Activated CD4-positive, alpha-beta T cell treated with anti-CD3 and anti-CD28 coated beads, Interleukin-2, Interleukin-6, amounts not matched to agents 100 ng/mL and 50 ng/mL, durations not matched to agents 16 hours and 8 hours (primary cell): Measurements from ENCODE around the gene HBP1.
"Not testable (repeated sequence)": the region's sequence is repeated elsewhere in the genome, so short reads cannot be mapped to it uniquely, and the experiment has no call there.

Source experiments
- DNase-seq: peaks from one replicate; pipeline ENCODE4 v3.0.0-alpha.2; 2020

Gene HBP1

DNA sequence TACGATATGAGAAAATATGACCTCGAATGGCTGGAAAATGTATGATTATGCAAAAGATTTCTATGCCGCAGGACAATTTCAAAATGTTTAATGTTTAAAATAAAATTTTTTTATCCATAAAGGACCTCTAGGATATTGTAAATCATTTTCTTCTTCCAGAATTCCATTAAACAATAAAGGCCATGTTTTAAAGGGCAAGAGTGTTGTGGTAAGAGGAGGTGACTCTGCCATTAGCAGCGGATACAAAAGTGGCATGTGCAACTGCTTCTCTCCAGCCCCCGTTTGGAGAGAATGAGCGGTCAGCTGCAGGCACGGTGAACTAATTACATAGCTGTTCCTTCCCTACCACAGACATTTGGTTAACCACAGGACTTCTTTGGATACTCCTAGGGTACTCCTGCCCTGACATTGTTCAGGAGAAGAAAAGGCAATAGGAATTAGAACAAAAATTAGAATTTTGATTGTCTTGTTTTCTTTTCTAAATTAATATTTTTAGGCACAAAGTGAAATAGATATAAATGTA is 63.8 kb downstream of the HBP1 start:
- no peak for DNase-seq

GRCh38 chr7:107233174-107233573 is 64.4 kb downstream of the HBP1 start:
- DNase-seq, result no peak

- no peak for DNase-seq
These were observed 65.2 kb downstream of the HBP1 start for GRCh38 chr7:107233981-107234380.

GRCh38 chr7:107234436-107234835 is 65.6 kb downstream of the HBP1 start:
- no peak for DNase-seq

- no peak for DNase-seq
These were observed 68.1 kb downstream of the HBP1 start for GRCh38 chr7:107236862-107237261.

GRCh38 chr7:107237451-107237850 is 68.6 kb downstream of the HBP1 start:
- DNase-seq, result no peak

GRCh38 chr7:107242267-107242666 is 73.5 kb downstream of the HBP1 start:
- DNase-seq, result no peak

DNA sequence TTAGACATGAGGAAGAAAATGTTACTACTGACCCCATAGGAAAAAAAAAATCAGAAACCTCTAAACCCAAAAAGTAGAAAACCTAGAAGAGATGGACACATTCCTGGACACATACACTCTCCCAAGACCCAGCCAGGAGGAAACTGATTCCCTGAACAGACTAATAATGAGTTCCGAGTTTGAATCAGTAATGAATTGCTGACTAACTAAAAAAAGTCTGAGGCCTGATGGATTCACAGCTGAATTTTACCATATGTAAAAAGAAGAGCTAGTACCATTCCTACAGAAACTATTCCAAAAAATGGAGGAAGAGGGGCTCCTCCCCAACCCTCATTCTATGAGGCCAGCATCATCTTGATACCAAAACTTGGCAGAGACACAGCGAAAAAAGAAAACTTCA is 75.8 kb downstream of the HBP1 start:
- DNase-seq, result no peak

GRCh38 chr7:107246836-107247235 is 78.0 kb downstream of the HBP1 start:
- not testable (repeated sequence) for DNase-seq

GRCh38 chr7:107248551-107249316 is 79.9 kb downstream of the HBP1 start:
- DNase-seq, result no peak

DNA sequence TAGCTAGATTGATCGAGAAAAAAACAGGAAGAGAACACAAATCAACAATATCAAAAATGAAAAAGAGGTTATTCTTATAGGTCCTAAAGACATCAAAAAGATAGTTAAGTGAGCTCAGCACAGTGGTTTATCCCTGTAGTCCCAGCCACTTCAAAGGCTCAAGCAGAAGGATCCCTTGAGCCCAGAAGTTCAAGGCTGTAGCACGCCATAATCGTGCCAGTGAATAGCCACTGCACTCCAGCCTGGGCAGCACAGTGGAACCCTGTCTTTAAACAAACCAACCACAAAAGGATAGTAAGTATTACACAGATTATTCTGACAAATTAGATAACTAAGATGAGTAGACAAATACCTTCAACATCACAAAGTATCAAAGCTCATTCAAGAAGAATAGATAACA is 83.2 kb downstream of the HBP1 start:
- DNase-seq, result no peak
